ENCODE measurements around the gene MAPK9.

GRCh38 chr5:180271221-180271620, 20.7 kb downstream of the MAPK9 start:
- TF ChIP-seq CTCF (IDR thresholded peaks at IDR 0.05; ENCODE audit: insufficient read depth, low read length, poor library complexity, severe bottlenecking) (no peak), EZH2phosphoT487 (conservative IDR thresholded peaks at IDR 0.05; ENCODE audit: low read length) (no peak)

Data from SU-DHL-6 (cell line).